T follicular helper cell (primary cell): ENCODE data around the gene ADAM12.

Experiments used
- DNase-seq: peaks from one replicate; pipeline ENCODE4 v3.0.0-alpha.2; 2020; ENCODE audit warnings: low read depth
- total RNA-seq, 2 experiments: gene quantifications; one replicate each; lab custom pipeline; 2026; lab: John Stamatoyannopoulos, UW

ADAM12 gene, protein sequence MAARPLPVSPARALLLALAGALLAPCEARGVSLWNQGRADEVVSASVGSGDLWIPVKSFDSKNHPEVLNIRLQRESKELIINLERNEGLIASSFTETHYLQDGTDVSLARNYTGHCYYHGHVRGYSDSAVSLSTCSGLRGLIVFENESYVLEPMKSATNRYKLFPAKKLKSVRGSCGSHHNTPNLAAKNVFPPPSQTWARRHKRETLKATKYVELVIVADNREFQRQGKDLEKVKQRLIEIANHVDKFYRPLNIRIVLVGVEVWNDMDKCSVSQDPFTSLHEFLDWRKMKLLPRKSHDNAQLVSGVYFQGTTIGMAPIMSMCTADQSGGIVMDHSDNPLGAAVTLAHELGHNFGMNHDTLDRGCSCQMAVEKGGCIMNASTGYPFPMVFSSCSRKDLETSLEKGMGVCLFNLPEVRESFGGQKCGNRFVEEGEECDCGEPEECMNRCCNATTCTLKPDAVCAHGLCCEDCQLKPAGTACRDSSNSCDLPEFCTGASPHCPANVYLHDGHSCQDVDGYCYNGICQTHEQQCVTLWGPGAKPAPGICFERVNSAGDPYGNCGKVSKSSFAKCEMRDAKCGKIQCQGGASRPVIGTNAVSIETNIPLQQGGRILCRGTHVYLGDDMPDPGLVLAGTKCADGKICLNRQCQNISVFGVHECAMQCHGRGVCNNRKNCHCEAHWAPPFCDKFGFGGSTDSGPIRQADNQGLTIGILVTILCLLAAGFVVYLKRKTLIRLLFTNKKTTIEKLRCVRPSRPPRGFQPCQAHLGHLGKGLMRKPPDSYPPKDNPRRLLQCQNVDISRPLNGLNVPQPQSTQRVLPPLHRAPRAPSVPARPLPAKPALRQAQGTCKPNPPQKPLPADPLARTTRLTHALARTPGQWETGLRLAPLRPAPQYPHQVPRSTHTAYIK
- 1.2 to 1.8 reads per million in 2 experiments for total RNA-seq

DNA sequence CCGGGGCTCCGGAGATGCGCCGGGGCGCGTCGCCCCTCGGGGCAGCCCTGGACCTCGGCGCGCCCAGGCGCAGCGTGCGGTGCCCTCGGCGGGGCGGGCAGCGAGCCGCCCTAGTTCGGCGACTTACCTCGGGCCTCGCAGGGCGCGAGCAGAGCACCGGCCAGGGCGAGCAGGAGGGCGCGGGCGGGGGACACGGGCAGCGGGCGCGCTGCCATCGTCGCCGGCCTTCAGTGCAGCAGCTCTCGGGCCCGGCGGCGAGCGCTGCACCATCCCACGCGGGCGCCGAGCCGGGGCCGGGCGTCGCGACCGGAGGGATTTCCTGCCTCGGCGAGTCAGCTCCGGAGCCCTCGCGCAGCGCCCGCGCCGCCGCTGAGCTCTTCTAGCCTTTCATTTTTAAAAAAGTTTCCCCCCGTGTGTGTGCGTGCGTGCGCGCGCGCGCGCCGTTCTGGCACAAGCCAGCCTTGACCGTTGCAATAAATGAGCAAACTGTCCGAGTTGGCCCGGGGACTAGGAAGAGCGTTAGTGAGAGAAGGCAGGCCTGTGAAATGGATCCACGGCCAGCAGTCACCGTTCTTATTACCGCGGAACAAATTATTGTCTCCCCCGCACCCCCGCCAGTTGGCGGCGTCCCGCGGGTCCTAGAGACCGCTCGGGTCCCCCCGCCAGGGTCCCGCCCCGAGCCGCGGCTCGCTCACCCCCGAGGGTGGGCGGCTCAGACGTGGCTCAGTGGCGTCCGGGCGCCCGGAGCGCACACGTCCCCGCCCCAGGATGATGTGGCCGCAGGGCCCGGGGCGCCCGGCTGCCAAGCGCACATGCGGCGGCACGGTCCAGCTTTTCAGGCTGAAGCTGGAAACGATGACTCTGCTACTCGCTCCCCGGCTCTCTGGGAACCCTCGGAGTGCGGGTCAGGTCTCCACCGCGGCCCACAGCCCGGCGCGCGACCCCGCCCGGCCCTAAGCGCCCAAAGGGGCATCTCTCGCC is at the start of gene ADAM12:
TSS of gene ADAM12 (minus strand) at position 547 of the 981 bp plus-strand sequence. CDS start at position 215, 332 bp downstream.
- no peak for DNase-seq

DNA sequence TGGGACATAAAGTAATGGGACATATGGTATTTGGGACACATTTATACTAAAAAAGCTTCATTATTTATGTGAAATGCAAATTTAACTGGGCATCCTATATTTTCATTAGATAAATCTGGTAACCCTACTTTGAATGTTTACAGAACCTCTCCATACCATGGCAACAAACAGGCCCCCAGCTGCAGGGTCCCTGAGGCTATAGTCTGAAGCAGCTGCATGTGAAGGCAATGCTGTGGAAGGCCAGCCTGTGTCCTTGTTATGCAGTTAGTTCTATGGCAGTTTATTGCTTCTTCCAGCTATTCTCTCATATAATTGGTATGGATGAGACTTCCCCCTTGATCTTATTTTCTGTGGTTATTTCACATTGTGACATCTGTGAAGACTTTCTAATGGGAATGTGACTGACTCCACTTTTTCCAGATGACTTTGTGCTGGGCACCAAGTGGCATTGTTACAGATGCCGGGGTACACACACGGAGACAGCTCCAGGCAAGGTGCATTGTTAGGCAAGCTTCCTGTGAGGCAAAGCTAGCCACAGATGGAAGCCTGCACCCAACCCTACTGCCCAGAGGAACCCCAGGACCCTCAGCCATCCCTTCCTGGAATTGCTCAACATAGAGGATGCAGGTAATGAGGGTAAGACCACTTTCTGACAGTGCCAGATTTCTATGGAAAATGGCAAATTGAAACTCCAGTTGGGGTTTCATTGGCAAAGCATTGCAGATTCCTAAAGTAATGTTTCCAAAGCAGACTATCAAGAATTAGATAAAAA is 49.5 kb upstream of the ADAM12 start:
- DNase-seq: no peak

DNA sequence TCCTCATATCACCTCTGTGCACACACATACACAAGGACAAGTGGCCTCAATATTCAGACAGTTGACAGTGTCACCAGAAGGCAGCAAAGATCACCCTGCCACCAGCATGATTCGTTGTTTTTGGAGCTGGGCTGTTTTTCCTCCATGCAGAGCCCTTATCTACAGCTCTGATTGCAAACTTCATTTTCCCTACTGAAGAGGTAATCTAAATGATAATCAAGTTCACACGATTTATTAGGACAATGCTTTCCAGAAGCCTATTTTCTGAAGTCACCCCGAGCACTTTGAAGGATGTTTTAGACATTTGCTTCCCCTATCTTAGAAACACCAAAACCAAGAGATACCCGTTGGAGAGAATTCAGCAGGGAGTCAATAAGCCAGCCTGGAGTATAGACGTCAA is 46.0 kb upstream of the ADAM12 start:
- DNase-seq: no peak

DNA sequence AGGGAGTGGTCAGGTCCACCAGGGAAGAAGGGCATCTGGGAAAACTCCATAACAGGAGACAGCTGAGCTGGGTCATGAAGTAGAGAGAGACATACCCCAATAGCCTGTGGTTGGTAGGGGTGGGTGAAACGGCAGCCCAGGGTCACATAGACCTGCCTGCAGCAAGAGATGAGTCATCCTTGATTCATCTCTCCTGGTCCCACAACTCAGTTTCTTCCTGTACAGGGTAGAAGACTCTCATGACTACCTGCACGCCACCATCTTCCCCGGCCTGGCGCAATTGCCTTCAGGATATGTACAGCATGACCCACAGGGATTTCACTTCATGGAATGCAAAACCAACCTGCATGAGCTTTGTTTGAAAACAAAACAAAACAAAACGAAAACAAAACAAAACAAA is 45.1 kb upstream of the ADAM12 start:
- no peak for DNase-seq

DNA sequence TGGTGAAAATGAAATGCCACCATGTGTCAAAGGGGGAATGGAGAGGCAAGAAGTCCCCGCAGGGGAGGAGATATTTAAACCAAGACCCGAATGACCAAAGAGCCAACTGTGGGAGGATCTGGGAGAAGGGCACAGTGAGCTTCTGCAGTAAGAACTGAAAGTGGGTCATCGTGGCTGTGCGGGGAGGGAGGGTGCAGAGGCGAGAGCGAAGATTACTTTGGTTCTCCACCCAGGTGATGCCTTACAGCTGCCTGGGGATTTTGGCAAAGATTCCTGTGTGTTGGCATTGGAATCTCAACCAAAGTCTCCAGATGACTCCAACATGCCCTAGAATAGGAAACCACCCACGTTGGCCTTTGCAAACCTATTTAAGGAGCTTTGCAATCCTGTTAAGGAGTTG is 44.2 kb upstream of the ADAM12 start:
- no peak for DNase-seq

DNA sequence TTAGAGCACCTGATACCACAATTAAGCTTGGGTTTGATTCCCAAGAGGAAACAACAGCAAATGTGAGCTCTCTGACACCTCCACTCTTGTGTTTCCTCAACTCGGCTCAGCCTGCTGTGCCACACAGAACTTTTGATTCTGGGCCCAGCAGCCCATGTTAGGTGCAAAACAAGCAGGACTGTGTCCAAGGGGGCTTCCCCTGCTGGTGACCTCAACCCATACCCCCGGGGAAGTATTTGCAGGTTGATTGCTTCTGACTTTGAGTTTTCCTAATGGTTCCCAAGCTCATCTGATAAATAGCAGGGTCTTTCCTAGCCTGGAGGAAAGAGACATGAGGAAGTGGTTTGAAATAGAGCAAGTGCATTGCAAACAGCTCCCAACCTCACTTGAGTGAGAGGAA is 43.5 kb upstream of the ADAM12 start:
- no peak for DNase-seq

DNA sequence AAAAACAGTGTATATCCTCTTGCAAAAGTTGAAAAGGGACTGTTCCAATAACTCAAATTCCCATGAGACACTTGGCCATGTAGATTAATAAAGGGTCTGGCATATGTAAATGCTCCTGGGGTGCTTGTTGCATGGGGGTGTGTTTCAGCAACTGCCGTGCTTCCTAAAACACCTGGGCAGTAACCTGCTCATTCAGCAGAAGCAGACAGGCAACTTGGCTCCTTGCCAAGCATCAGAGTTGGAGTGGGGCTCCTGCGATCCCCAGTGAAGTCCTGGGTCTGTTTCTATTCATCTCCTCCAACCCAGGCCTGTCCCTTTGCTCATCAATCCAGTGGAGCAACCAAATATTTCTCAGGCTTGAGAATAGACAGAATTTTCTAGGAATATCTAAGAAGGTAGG is 42.2 kb upstream of the ADAM12 start:
- no peak for DNase-seq

DNA sequence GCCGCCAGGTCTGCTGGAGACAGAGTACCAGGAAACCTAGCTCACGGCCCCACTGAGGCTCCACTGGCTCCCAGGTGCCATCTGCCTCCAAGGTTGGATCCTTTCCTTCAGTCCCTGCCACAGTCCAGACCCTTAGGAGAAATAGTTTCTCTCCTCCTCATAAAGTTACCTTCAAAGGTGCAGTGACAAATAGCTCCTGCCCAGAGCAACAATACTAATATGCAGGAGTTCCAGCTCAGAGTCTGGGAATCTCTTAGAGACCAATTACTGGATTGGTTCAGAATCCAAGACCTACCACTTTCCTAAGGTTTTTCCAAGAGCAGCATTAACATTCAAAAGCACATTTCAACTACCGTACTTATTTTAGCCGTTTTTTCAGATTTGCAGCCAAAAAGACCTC is 41.0 kb upstream of the ADAM12 start:
- DNase-seq: no peak

DNA sequence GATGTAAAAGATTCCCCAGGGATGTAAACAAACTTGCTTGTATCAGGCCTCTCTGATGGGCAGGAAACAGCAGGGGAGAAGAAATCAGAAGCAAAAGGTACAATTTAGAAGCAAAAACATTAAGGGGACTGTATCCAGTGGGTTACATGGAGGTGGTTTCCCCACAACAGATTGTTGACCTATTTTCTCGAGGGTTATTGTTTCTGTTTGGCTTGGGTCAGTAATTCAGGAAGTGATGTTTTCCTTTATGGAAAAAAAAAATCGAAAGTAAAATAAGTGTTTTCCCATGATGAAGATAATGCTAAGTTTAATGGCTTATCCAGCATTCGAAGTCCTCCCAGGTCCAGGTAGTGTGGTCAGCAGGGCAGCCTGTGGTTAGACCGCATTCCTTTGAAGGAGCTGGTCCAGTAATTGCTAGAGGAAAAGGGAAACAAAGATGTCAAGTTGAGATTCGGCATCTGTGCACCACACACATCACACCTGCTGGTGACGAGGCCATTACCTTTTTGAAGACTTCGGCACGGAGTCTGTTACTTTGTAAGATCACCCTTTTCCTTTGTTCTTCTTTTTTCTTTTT is 37.3 kb upstream of the ADAM12 start:
- DNase-seq: no peak

DNA sequence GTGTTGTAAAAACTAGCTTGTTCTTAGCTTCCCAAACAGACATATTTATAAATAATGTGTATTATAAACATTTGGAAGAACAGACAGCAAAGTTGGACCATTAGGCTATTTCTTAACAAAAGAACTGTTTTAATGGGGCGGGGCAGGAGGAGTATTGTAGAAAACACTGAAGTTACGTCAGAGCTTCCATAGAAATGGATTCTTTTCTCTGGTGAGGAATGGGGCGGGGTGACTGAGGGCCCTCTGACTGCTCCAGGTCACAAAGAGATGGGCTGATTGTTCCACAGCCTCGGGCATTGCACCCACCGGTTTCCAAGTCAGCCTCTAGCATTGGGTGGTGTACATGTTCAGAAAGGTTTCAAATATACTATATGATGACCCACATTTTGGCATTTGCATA is 36.8 kb upstream of the ADAM12 start:
- no peak for DNase-seq

DNA sequence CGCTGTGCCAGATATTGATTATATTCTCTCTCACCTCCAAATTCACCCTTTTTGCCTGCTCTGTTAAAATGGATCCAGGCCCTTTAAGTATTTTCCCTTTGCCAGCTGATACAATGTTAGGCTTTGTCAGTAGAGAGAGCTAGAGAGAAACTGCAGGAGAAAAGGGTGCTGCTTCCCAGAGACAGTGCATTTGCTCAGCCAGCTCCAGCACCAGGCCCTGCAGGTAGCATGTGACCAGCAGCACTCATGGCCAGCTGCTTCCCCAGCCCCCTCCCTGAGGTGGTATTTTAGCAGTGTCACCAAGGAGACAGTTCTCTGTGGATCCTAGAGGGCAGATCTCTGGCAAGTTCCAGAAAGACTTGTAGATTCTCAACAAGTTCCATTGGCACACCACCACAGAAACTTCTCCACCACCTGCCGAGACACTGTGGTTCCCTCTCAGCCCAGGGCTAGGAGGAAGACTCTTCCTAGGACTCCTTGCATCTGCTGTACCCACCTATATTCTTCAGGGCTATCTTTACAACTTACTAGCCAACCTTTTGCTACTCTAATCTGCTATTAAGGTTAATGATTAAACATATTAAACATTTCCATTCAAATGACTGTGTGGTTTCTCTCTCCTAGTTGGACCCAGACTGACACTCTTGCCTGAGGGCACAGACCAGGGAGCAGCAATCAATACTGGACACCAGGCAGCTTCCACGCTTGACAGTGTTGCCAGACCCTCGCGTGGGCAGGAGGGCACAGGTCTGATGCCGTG is 35.6 kb upstream of the ADAM12 start:
- DNase-seq: no peak

DNA sequence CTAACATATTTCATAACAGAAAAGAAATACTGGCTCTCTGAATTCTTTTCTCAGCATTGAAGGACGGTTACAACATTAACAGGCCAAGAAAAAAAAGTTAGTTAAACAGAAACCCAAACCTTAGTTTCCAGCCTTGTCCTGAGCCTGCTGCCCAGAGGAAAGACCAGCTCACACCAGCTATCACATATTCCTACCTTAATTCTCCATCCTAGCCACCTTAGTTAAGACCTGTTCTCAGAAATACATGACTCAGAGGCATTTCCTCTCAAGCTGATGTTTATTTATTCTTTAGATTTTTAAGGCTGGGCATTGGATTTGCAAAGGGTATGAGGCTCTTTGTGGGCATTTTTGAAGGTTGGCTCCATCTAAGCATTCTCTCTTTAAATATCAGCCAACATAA is 34.3 kb upstream of the ADAM12 start:
- DNase-seq: no peak

DNA sequence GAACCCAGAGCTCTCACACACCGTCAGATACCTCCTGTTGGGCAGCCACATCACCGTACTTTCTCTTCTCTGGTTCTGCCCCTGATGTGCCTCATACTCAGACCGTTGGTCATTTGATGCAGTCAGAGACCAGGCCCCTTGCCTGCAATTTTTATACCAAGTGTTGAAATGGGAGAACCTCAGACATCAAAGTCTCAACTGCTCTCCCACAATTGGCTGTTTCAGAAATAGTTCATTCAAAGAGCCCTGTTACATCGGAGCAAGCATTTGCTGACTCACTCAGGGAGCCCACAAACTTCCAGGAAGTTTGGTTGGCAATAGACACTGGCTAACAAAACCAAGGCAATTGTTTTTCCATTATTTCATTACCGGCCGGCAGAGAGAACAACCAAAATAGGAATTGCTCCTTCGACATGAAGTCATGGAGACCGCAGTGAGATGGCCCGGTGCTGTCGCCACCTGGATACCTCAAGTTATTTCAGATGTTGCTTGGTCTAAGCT is 33.5 kb upstream of the ADAM12 start:
- no peak for DNase-seq

DNA sequence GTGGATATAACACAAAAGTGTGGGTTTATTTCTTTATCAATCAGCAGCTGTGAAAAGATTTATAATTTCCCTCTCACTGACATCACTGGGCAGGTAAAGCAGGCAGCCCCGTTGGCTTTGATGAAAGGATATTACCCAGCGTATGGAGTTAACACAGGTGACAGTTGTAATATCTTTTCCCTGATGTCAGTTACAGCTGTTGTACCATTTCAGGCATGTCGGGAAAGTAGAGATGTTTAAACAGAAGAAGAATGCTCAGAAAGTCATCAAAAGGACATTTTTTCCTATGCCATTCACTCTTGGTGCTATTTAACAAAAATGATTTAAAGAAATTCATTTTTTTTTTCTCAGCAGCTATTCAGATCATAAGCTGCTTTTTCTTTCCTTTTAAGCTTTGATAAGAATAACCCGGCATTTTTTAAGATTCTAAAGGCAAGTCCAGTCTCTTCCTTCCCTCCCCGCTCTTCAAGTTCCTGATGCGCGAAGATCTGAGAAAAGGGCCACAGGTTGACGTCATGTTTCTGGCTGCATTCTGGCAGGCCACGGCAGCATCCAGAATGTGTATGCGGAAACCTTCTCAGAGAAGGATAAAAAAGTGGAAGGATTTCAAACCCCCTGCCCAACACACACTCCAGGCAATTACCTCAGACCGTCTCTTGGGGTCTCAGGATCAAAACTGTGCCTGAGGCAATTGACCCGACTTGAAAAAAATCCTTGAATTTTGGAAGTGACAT is 32.5 kb upstream of the ADAM12 start:
- no peak for DNase-seq

DNA sequence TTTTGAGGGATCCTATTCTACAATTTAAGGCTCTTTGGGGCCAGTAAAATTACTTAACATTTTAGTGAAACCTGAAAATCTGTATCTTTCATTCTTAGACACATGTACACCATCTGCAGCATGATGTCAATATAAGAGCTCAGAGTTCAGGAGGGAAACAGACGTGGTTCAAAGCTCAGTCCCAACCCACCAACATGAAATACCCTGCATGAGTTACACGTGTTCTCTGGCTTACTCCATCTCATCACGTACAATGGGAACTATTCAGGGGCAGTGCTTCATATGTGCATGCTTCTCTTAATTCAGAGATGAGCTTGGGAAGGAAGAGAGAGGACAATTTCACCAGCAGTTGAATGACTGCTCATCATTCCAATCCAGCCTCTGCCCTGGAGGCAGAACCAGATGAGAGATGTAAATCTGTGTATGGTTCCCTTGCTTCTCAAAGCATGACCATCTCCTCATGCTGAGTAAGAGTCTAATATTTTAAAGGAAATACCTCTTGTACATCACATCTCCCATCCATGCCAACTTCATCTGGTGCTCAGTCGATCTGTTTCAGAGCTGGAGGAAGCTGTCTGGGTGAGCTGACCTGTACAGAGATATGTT is 29.0 kb upstream of the ADAM12 start:
- DNase-seq: no peak

DNA sequence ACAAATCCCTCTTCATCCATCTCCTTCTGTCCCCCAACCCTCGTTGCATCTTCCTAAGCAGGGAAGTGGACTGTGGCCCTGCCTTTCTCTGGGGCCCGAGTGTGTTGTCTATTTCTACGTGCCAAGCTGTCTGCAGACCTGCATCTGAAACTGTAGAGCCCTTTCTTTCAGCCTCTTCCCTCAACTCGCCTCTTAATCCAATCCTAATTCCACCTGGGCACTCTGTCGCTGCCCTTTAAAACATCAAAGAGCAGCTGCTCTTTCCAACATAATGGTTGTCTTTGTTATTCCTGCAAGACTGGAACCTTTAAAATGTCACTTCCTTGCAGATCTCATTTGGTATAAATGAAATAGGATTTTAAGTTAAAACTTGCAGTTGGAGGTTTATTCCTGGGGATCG is 21.5 kb upstream of the ADAM12 start:
- DNase-seq: no peak

DNA sequence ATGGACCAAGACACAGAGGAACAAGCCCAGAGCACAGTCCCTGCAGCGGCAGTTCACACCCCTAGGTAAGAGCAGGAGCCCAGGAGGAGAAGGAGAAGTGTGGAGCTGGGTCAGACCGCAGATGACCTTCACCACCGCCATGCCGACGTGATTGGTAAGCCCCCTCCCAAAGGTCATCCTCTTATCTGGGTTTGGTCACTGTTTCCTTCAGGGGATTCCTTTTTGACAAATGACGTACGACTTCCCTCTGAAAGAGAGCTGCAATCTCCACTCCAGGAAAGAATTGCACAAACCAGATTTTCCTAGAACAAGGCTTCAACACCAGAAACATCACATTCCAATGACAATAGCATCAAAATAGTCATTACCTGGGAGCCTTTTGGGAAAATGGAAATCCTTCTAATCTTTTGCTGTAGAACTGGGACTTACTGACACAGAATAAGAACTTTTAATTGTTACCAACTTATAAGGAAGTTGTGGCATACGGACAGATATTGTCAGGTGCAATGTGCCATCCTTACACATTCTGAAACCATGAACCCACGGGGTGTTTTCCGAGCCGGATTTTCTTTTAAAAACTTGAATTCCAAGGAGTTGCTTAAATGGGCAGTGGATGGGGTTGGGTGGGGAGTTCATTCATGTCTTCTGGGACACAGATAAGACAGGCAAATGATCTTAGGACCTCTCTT is 20.8 kb upstream of the ADAM12 start:
- DNase-seq: no peak

DNA sequence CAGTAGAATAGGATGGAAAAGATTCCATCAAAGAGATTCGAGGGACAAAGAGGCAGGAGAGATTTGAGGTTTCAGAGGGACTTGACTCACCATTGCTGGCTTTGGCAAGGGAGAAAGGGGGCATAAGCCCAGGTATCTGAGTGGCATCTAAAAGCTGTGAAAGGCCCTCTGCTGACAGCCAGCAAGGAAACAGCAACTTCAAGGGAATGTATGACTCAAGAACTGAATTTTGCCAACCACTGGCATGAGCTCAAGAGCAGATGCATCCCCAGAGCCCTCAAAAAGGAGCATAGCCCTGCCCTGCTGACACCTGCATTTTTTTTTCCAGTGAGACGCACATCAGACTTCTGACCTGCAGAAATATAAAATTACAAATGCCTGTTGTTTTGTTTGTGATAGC is 19.6 kb upstream of the ADAM12 start:
- DNase-seq: no peak
